ENCODE results near the gene SLC52A3.

The SLC52A3 gene

DNA sequence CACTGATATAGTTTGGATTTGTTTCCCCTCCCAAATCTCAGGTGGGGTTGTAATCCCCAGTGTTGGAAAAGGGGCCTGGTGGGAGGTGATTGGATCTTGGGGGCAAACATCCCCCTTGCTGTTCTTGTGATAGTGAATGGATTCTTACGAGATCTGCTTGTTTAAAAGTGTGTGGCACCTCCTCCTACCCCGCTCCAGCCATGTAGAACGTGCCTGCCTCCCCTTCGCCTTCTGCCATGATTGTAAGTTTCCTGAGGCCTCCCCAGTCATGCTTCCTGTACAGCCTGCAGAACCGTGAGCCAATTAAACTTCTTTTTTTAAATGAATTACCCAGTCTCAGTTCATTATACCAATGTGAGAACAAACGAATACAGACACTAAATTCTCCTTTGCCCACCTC, 26.7 kb downstream of the SLC52A3 start:
- no peak for DNase-seq (ENCODE audit: low spot score)
- TF ChIP-seq, protein P1, sequence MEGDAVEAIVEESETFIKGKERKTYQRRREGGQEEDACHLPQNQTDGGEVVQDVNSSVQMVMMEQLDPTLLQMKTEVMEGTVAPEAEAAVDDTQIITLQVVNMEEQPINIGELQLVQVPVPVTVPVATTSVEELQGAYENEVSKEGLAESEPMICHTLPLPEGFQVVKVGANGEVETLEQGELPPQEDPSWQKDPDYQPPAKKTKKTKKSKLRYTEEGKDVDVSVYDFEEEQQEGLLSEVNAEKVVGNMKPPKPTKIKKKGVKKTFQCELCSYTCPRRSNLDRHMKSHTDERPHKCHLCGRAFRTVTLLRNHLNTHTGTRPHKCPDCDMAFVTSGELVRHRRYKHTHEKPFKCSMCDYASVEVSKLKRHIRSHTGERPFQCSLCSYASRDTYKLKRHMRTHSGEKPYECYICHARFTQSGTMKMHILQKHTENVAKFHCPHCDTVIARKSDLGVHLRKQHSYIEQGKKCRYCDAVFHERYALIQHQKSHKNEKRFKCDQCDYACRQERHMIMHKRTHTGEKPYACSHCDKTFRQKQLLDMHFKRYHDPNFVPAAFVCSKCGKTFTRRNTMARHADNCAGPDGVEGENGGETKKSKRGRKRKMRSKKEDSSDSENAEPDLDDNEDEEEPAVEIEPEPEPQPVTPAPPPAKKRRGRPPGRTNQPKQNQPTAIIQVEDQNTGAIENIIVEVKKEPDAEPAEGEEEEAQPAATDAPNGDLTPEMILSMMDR (IDR thresholded peaks at IDR 0.05; ENCODE audit: extremely low read depth, missing control alignments): no peak

DNA sequence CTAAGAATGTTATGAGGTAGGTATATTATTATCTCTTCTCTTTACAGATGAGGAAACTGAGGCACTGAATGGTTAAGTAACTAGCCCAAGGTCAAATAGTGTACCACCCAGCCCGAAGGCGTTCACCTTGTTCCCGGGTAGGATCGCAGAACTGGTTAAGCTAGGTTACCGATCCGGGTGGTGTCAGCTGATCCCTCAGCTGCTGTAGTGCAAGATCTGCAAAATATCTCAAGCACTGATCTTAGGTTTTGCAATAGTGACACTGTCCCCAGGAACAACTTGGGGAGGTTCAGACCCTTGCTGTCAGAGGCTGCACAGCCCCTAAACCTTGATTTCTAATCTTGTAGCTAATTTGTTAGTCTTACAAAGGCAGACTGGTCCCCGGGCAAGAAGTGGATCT, 28.1 kb downstream of the SLC52A3 start:
- DNase-seq (ENCODE audit: low spot score): no peak

DNA sequence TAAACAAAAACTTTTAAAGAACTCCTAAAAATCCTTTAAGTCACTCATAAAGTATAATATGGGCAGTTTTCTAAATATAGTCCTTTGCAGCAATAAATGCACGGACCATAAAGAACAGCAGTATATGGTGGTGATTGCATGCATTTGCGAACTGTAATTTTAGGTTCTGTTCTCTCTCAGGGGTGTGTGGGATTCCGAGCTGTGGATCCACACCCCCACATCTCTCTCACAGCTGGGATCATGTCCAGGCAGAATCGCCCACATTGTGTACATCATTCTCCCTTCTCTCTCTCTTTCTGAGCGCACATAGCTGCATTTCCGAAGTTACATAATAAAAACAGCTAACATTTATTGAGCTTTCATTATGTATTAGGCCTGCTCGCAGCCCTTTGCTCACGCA, 28.6 kb downstream of the SLC52A3 start:
- DNase-seq (ENCODE audit: low spot score): no peak
- TF ChIP-seq, protein P1 (IDR thresholded peaks at IDR 0.05; ENCODE audit: extremely low read depth, missing control alignments): no peak

More for the DNA sequence above, 28.1 kb downstream of the SLC52A3 start:
- TF ChIP-seq, protein P1 (IDR thresholded peaks at IDR 0.05; ENCODE audit: extremely low read depth, missing control alignments): no peak

DNA sequence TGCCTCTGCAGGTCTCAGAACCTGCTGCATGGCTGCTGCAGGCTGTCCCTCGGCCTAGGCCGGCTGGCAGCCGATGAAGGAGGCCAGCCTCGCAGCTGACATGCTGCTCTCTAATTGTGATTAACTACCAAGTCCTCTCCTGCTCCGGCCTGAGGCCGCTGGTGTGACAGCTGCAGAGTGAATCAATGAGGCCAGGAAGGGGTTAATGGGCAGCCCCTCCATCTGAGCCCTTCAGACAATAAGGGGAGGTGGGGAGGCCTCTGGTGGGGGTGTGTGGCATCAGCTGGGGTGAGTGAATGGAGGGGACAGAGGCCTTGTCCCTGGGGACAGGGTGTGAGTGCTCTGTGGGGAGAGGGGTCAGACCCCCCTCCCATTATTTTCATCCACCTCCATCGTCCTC, 34.4 kb downstream of the SLC52A3 start:
- TF ChIP-seq, protein P1 (IDR thresholded peaks at IDR 0.05; ENCODE audit: extremely low read depth, missing control alignments): no peak
- DNase-seq (ENCODE audit: low spot score): no peak

DNA sequence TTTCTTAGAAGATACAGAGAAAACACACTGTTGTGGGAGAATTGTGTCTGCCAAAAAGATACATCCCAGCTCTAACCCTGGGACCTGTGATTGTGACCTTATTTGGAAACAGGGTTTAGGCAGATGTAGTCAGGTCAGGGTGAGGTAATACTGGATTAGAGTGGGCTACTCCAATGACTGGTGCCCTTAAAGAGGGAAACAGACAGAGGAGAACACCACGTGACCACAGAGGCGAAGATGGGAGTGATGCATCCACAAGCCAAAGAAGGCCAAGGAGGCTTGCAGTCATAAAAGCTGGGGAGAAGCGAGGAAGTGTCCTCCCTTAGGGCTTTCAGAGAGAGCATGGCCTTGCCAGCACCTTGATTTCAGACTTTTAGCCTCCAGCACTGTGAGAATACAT, 35.6 kb downstream of the SLC52A3 start:
- TF ChIP-seq, protein P1 (IDR thresholded peaks at IDR 0.05; ENCODE audit: extremely low read depth, missing control alignments): no peak
- no peak for DNase-seq (ENCODE audit: low spot score)

DNA sequence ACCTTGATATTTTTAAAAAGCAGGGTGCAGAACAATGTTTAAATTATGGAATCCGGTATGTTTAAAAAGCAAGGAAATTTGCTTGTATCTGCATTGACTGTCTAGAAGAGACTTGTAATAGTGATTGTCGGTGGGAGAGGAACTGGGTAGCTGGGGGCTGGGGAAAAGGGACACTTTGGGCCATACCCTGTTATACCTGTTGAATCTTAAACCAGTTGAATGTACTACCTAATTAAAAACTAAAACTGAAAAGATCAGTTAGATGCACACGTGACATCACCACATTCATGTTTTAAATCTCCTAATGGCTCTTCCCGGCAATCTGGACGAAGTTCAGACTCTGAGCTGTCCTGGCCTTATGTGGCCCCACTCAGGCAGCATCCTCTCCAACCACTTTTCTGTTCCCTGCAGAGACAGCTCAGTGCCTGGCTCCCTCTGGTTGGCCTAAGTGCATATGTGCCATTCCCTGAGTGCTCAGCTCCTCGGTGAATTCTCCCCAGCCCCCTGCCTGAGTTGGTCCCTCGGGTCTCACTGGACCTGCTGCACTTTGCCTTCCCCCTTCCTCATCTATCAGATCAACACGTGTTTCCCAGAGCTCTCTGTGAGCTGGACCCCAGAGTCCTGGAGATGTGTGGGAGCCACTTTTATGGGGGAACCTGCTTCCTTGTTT, 36.3 kb downstream of the SLC52A3 start:
- TF ChIP-seq, protein P1 (IDR thresholded peaks at IDR 0.05; ENCODE audit: extremely low read depth, missing control alignments): no peak
- DNase-seq (ENCODE audit: low spot score): no peak

DNA sequence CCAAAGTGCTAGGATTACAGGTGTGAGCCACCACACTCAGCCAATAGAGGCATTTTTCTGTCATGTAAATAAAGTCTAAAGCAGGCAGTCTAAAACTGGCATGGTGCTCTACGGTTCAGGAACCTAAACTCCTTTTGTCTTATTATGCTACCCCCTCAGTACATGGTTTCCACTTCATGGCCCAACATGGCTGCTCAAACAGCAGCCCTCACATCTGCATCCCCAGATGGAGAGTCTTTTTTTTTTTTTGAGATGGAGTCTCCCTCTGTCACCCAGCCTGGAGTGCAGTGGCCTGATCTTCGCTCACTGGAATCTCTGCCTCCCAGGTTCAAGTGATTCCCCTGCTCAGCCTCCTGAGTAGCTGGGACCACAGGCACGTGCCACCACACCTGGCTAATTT, 38.3 kb downstream of the SLC52A3 start:
- DNase-seq (ENCODE audit: low spot score): no peak
- TF ChIP-seq, protein P1 (IDR thresholded peaks at IDR 0.05; ENCODE audit: extremely low read depth, missing control alignments): no peak

Data from GM20000 (cell line).